ENCODE results near the gene MTA3.
A peak's percentile ranks its signal among the peaks of the same experiment; 100 is the strongest.

The MTA3 gene

GRCh38 chr2:42653039-42653438 is 84.6 kb downstream of the MTA3 start:
- FAIRE-seq = no peak

GRCh38 chr2:42653908-42654445 is 85.5 kb downstream of the MTA3 start:
- DNase-seq (ENCODE audit: extremely low spot score, insufficient read length, low read depth) = no peak
- peak; percentile 26 for FAIRE-seq

More at GRCh38 chr2:42653039-42653438, 84.6 kb downstream of the MTA3 start:
- DNase-seq (ENCODE audit: extremely low spot score, insufficient read length, low read depth) = no peak

GRCh38 chr2:42658306-42658705 is 89.9 kb downstream of the MTA3 start:
- DNase-seq (ENCODE audit: extremely low spot score, insufficient read length, low read depth) (no peak), FAIRE-seq (no peak)

GRCh38 chr2:42659609-42660008 is 91.2 kb downstream of the MTA3 start:
- FAIRE-seq = no peak
- no peak for DNase-seq (ENCODE audit: extremely low spot score, insufficient read length, low read depth)

- DNase-seq (ENCODE audit: extremely low spot score, insufficient read length, low read depth) (peak; percentile 45), FAIRE-seq (peak; percentile 94)
Measured at GRCh38 chr2:42663106-42663780, 94.8 kb downstream of the MTA3 start.

- DNase-seq (ENCODE audit: extremely low spot score, insufficient read length, low read depth) = no peak
- FAIRE-seq = no peak
Measured at GRCh38 chr2:42663828-42664227, 95.4 kb downstream of the MTA3 start.

GRCh38 chr2:42673989-42674579 is 105.7 kb downstream of the MTA3 start:
- DNase-seq (ENCODE audit: extremely low spot score, insufficient read length, low read depth) (no peak), FAIRE-seq (peak; percentile 44)

- no peak for FAIRE-seq
- DNase-seq (ENCODE audit: extremely low spot score, insufficient read length, low read depth) = no peak
Measured at GRCh38 chr2:42675815-42676214, 107.4 kb downstream of the MTA3 start.

GRCh38 chr2:42685303-42685702 is 116.9 kb downstream of the MTA3 start:
- FAIRE-seq (no peak), DNase-seq (ENCODE audit: extremely low spot score, insufficient read length, low read depth) (no peak)

GRCh38 chr2:42693013-42693615 is 124.7 kb downstream of the MTA3 start:
- FAIRE-seq (no peak), DNase-seq (ENCODE audit: extremely low spot score, insufficient read length, low read depth) (no peak)

- no peak for FAIRE-seq
- no peak for DNase-seq (ENCODE audit: extremely low spot score, insufficient read length, low read depth)
Measured at GRCh38 chr2:42693688-42694479, 125.5 kb downstream of the MTA3 start.

- FAIRE-seq (no peak), DNase-seq (ENCODE audit: extremely low spot score, insufficient read length, low read depth) (no peak)
Measured at GRCh38 chr2:42696987-42697386, 128.6 kb downstream of the MTA3 start.

GRCh38 chr2:42698940-42699339 is 130.5 kb downstream of the MTA3 start:
- no peak for FAIRE-seq
- DNase-seq (ENCODE audit: extremely low spot score, insufficient read length, low read depth) = no peak

- DNase-seq (ENCODE audit: extremely low spot score, insufficient read length, low read depth) (no peak), FAIRE-seq (no peak)
Measured at GRCh38 chr2:42706836-42707235, 138.4 kb downstream of the MTA3 start.

GRCh38 chr2:42708179-42708578 is 139.7 kb downstream of the MTA3 start:
- no peak for FAIRE-seq
- DNase-seq (ENCODE audit: extremely low spot score, insufficient read length, low read depth) = no peak

- DNase-seq (ENCODE audit: extremely low spot score, insufficient read length, low read depth) (no peak), FAIRE-seq (no peak)
Measured at GRCh38 chr2:42711896-42712295, 143.5 kb downstream of the MTA3 start.

- DNase-seq (ENCODE audit: extremely low spot score, insufficient read length, low read depth) = no peak
- no peak for FAIRE-seq
Measured at GRCh38 chr2:42712934-42713333, 144.5 kb downstream of the MTA3 start.

- DNase-seq (ENCODE audit: extremely low spot score, insufficient read length, low read depth) (no peak), FAIRE-seq (no peak)
Measured at GRCh38 chr2:42713920-42714319, 145.5 kb downstream of the MTA3 start.

GRCh38 chr2:42714686-42715085 is 146.3 kb downstream of the MTA3 start:
- DNase-seq (ENCODE audit: extremely low spot score, insufficient read length, low read depth) (no peak), FAIRE-seq (no peak)

- FAIRE-seq (no peak), DNase-seq (ENCODE audit: extremely low spot score, insufficient read length, low read depth) (no peak)
Measured at GRCh38 chr2:42721898-42722297, 153.5 kb downstream of the MTA3 start.

Measured in GM18507 (cell line).